IPS-18a (cell line): Measurements from ENCODE around the gene FBXO36.
A peak's percentile ranks its signal among the peaks of the same experiment; 100 is the strongest.
"Not testable (repeated sequence)": the region's sequence is repeated elsewhere in the genome, so short reads cannot be mapped to it uniquely, and the experiment has no call there.

Experiments used
- H3K27ac ChIP-seq: one replicate; pipeline ENCODE4 v1.5.1; 2013; ENCODE audit warnings: low read length
- H3K27me3 ChIP-seq: one replicate; pipeline ENCODE4 v1.6.1; 2013; ENCODE audit warnings: mild to moderate bottlenecking, low read length; ENCODE audit not compliant: control insufficient read depth, insufficient read depth
- H3K36me3 ChIP-seq: one replicate; pipeline ENCODE4 v1.6.1; 2013; ENCODE audit warnings: low read depth, low read length; ENCODE audit not compliant: control insufficient read depth
- H3K4me1 ChIP-seq: one replicate; pipeline ENCODE4 v1.6.1; 2013; ENCODE audit warnings: low read depth, low read length; ENCODE audit not compliant: control insufficient read depth
- H3K4me3 ChIP-seq: one replicate; pipeline ENCODE4 v1.5.1; 2013; ENCODE audit warnings: low read length
- H3K9ac ChIP-seq: one replicate; pipeline ENCODE4 v1.6.1; 2013; ENCODE audit warnings: mild to moderate bottlenecking, low read length, moderate library complexity
- H3K9me3 ChIP-seq: one replicate; pipeline ENCODE4 v1.6.1; 2013; ENCODE audit warnings: low read depth, low read length; ENCODE audit not compliant: control insufficient read depth

The FBXO36 gene

DNA sequence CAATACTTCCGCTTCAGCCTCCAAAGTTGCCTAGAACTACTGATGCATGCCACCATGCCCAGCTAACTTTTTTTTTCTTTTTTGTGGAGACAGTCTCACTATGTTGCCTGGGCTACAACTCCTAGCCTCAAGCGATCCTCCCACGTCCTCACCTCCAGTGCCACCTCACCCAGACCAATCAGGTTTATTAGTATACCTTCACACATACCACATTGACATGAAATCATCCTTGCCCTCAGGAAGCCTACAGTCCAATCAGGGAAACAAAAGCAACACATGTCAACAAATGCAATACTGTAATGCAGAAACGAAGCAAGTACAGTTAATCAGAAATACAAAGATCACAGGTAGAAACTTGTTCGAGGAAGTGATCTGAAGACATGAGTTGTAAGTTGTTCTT is 4.5 kb upstream of the FBXO36 start:
- Histone ChIP-seq H3K4me1 (no peaks in the 10 kb centered on the region), H3K9ac (no peak overlapping the region), H3K27ac (no peak overlapping the region), H3K27me3 (no peaks in the 10 kb centered on the region), H3K36me3 (peaks cover 5% of the 10 kb centered on the region), H3K4me3 (no peak overlapping the region), H3K9me3 (no peaks in the 10 kb centered on the region)

- Histone ChIP-seq H3K27ac (no peak overlapping the region), H3K9ac (peak overlapping the region; percentile 45), H3K4me1 (no peaks in the 10 kb centered on the region), H3K4me3 (peak overlapping the region; percentile 76), H3K27me3 (no peaks in the 10 kb centered on the region), H3K36me3 (peaks cover 5% of the 10 kb centered on the region), H3K9me3 (no peaks in the 10 kb centered on the region)
Observed at GRCh38 chr2:229920011-229920641, 2.2 kb upstream of the FBXO36 start.

DNA sequence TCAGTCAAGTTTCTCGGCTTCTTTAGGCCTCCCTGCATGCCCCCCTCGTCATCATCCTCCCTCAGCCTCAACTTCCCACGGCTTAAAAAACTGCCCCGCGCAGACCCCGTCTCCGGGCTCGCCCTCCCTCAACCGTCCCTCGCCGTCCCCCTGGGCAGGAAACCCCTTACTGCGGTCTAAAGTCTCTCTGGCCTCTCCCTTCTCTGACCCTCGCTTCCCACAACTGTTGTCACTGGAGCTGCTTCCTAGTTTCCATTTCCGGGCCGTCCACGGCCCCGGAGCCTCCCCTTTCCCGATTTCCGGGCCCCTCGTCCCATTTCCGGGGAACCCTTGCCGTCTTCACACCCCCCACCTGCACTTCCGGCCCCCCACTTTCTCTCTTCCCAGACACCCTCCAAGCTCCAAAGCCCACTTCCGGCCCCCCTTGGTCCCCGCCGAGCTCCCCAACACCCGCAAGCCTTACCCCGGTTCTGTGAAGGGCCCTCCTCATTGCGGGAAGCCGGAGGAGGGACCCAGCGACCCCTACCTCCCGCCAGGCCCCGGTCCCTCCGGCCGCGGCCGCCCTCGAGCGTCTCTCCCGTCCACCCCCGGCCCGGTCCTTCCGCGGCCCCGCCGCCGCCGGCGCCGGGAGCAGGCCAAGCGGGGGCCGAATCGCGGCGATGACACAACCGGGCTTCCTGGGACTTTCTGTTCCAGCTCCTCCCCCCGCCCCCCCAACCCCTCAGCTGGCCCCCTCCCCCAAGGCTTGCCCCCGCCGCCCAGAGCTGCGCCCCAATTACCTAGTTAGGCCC is 1.0 kb upstream of the FBXO36 start:
- H3K27ac ChIP-seq = no peak overlapping the region

GRCh38 chr2:229921892-229922448 is 333 bp upstream of the FBXO36 start, which contains the start of gene TRIP12:
Gene TRIP12, minus strand, starts transcription at chr2:229922009. Its CDS starts 41,930 bp downstream, at chr2:229880079.
- Histone ChIP-seq H3K27ac (peak within 1 kb of the TSS; percentile 49), H3K9ac (peak within 1 kb of the TSS; percentile 54), H3K9me3 (no peaks in the 10 kb centered on the region), H3K4me1 (no peaks in the 10 kb centered on the region), H3K27me3 (no peaks in the 10 kb centered on the region), H3K4me3 (peak within 1 kb of the TSS; percentile 76), H3K36me3 (peaks cover 5% of the 10 kb centered on the region)

More for the DNA sequence above, 1.0 kb upstream of the FBXO36 start:
- no peaks in the 10 kb centered on the region for H3K9me3 ChIP-seq
- H3K4me3 ChIP-seq = peak overlapping the region; percentile 76
- peaks cover 5% of the 10 kb centered on the region for H3K36me3 ChIP-seq
- peak overlapping the region; percentile 45 for H3K9ac ChIP-seq
- H3K27me3 ChIP-seq = no peaks in the 10 kb centered on the region
- H3K4me1 ChIP-seq = no peaks in the 10 kb centered on the region

- not testable (repeated sequence) for H3K36me3 ChIP-seq, H3K4me3 ChIP-seq, H3K9ac ChIP-seq, H3K27me3 ChIP-seq, H3K4me1 ChIP-seq, H3K9me3 ChIP-seq, H3K27ac ChIP-seq
Observed at GRCh38 chr2:229924541-229924940, 2.2 kb downstream of the FBXO36 start.

DNA sequence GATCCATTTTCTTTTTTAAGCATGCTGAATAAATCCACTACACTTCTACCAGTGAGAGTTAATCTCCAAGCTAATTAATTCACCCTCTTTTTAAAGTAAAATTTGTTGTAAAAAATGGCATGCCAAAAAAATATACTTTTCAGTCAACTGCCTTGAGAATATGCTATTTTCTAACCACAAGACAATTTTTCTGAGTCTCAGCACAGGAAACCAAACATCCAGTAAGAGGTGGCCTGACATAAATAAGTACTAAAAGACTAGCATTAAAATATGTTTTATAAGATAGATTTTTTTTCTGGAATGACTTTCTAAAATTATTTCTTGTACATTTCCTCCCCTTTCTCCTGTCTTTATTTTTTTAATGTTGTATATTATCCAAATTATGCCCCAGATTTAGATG is 2.9 kb downstream of the FBXO36 start:
- Histone ChIP-seq H3K27ac (no peak overlapping the region), H3K36me3 (no peaks in the 10 kb centered on the region), H3K4me3 (no peak overlapping the region), H3K27me3 (no peaks in the 10 kb centered on the region), H3K4me1 (no peaks in the 10 kb centered on the region), H3K9me3 (no peaks in the 10 kb centered on the region), H3K9ac (no peak overlapping the region)

GRCh38 chr2:229927817-229928321 is 5.6 kb downstream of the FBXO36 start:
- H3K4me3 ChIP-seq = no peak overlapping the region
- no peaks in the 10 kb centered on the region for H3K4me1 ChIP-seq
- no peaks in the 10 kb centered on the region for H3K27me3 ChIP-seq
- no peak overlapping the region for H3K27ac ChIP-seq
- H3K9ac ChIP-seq = no peak overlapping the region
- H3K36me3 ChIP-seq = no peaks in the 10 kb centered on the region
- H3K9me3 ChIP-seq = no peaks in the 10 kb centered on the region

GRCh38 chr2:229930656-229931055 is 8.4 kb downstream of the FBXO36 start:
- H3K9ac ChIP-seq = no peak overlapping the region
- H3K27me3 ChIP-seq = no peaks in the 10 kb centered on the region
- H3K4me3 ChIP-seq = no peak overlapping the region
- no peak overlapping the region for H3K27ac ChIP-seq
- no peaks in the 10 kb centered on the region for H3K9me3 ChIP-seq
- no peaks in the 10 kb centered on the region for H3K4me1 ChIP-seq
- H3K36me3 ChIP-seq = no peaks in the 10 kb centered on the region

- no peaks in the 10 kb centered on the region for H3K9me3 ChIP-seq
- H3K4me1 ChIP-seq = no peaks in the 10 kb centered on the region
- no peaks in the 10 kb centered on the region for H3K27me3 ChIP-seq
- H3K9ac ChIP-seq = no peak overlapping the region
- no peaks in the 10 kb centered on the region for H3K36me3 ChIP-seq
- H3K27ac ChIP-seq = no peak overlapping the region
- H3K4me3 ChIP-seq = no peak overlapping the region
Observed at GRCh38 chr2:229931241-229931640, 8.9 kb downstream of the FBXO36 start.

GRCh38 chr2:229937537-229937936 is 15.2 kb downstream of the FBXO36 start:
- Histone ChIP-seq H3K27me3 (no peaks in the 10 kb centered on the region), H3K4me1 (no peaks in the 10 kb centered on the region), H3K4me3 (no peak overlapping the region), H3K27ac (no peak overlapping the region), H3K36me3 (no peaks in the 10 kb centered on the region), H3K9ac (no peak overlapping the region), H3K9me3 (no peaks in the 10 kb centered on the region)

GRCh38 chr2:229942671-229943070 is 20.4 kb downstream of the FBXO36 start:
- H3K4me1 ChIP-seq = no peaks in the 10 kb centered on the region
- H3K4me3 ChIP-seq = no peak overlapping the region
- no peaks in the 10 kb centered on the region for H3K27me3 ChIP-seq
- no peaks in the 10 kb centered on the region for H3K9me3 ChIP-seq
- H3K36me3 ChIP-seq = no peaks in the 10 kb centered on the region
- no peak overlapping the region for H3K27ac ChIP-seq
- H3K9ac ChIP-seq = no peak overlapping the region
